Omental fat pad (tissue), 4 donors: Measurements from ENCODE around the gene PLXNC1. TPM values are rescaled to one million over a fixed set of nuclear protein-coding genes. Genes with fewer than 3 reads are reported as not detected.

ENCODE experiments used
- ATAC-seq: fragments of 150-250 bp; one replicate; pipeline ENCODE4 v1.9.1; 2016; ENCODE audit warnings: mild to moderate bottlenecking, moderate library complexity; ENCODE audit not compliant: low FRiP score
- DNase-seq: peaks from one replicate; pipeline ENCODE4 v3.0.0-alpha.2; 2019; ENCODE audit warnings: low spot score
- CTCF ChIP-seq, 3 donors: fragments of 450-650 bp; IDR thresholded peaks; one replicate each; pipeline ENCODE4 v1.5.1; 2016 to 2017; ENCODE audit warnings: antibody characterized with exemption in 3 of 3, mild to moderate bottlenecking in 3 of 3, moderate library complexity in 2 of 3
- total RNA-seq, 4 donors: library from RNA; depleted of rRNA; stranded (reverse); fragments of >200 nt; gene quantifications; one replicate each; pipeline ENCODE4 v1.1.0, GENCODE V29; 2016

PLXNC1 gene
- total RNA-seq, 4 donors from 2014 or later, result 4.2 to 42.7 (median 8.6) TPM

DNA sequence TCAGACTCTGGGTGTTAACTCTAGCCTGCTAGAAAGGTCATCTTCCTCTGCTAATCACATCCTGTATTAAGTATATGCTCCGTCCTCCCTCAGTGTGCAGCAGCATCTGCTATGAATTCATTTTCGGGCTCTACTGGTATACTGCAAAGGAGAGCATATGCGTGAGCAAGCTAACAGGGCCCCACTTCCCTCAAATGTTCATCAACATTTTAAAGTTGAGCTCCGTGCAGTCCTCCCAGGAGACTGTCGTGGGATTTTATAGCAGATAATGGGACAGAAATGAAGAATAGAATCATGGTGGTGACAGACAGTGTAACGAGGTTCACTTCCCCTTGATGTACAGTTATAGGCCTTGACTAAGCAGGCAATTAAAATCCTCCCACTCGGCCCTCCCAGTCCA is 131.7 kb downstream of the PLXNC1 start:
- DNase-seq (no peak), ATAC-seq (no peak)
- TF ChIP-seq CTCF (IDR thresholded peaks at IDR 0.05), result no peak

GRCh38 chr12:94282675-94283074 is 134.3 kb downstream of the PLXNC1 start:
- TF ChIP-seq CTCF (IDR thresholded peaks at IDR 0.05), result no peak
- no peak for ATAC-seq
- DNase-seq, result no peak

- TF ChIP-seq CTCF (IDR thresholded peaks at IDR 0.05), result no peak
- DNase-seq (no peak), ATAC-seq (no peak)
Observed at GRCh38 chr12:94284046-94284445, 135.7 kb downstream of the PLXNC1 start.

DNA sequence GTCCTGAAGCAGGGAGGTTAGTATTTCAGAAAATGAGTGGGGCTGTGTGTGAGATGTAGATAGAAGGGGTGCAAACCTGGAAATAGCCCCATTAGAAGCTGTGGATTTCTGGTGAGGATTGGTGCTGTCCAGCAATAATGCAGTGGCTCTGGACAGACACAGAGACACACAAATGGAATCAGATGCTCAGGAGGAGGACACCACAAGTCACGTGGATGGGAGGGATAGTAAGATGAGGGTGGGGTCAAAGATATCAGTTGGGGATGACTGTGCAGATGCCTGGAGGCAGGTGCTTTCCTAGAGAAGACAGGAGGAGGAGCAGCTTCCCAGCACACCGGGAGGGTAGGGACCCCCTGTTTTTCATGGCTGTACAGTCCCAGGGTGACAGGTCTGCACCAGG is 136.5 kb downstream of the PLXNC1 start:
- TF ChIP-seq CTCF (IDR thresholded peaks at IDR 0.05), result no peak

GRCh38 chr12:94285943-94286582 is 137.7 kb downstream of the PLXNC1 start:
- DNase-seq (no peak), ATAC-seq (no peak)
- no peak for TF ChIP-seq CTCF (IDR thresholded peaks at IDR 0.05)

More for the DNA sequence above, 136.5 kb downstream of the PLXNC1 start:
- ATAC-seq, result no peak
- DNase-seq, result no peak

DNA sequence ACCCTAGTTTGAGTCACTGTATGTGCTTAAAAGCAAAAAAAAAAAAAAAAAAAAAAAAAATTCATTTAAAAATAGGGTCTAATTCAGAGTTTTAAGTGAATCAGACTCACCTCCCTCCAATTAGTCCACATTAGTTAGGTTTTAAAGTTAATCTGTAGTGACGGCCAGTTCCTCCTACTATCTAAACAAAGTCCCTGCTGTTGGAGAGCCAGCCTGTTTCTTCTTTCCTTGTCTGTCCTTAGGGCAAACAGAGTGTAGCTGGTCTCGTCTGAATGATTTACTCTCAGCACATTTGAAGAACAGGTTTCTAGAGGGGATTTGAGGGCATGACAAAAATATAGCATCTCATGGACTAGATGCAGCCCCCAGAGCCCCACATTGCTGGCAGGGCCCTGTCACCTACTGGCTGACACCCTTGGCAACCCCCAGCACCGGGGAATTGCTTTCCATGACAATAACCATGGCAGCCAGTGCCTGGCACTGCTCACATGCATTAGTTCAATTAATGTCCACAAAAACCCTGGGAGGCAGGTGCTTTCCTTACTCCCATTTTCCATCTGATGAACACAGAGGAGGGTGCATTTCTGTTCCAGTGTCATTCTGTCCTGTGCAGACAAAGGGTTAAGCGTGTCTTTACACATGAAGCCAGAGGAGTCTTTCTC is 138.3 kb downstream of the PLXNC1 start:
- ATAC-seq (no peak), DNase-seq (no peak)
- TF ChIP-seq CTCF (IDR thresholded peaks at IDR 0.05), result no peak

DNA sequence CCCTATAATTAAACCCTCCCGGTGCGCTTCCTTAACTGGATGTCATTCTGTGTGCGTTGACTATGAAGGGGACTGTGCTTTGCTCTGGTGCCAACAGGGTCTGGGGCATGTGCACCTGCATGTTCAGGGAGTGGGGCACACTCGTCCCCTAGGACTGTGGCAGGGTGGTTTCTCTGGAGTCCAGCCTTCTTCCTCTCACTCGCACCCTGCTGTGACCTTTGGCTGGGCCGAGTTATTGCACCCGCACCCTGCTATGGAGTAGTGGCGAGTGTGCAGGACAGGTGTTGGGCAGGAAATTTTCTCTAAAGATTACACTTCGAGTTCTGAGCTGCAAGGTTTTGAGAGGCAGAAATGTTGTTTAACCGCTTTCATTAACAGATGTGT is 138.9 kb downstream of the PLXNC1 start:
- no peak for ATAC-seq
- no peak for TF ChIP-seq CTCF (IDR thresholded peaks at IDR 0.05)
- no peak for DNase-seq
